MM.1S (cell line): Measurements from ENCODE around the gene ZNF521.

ENCODE experiments used
- DNase-seq: peaks from one replicate; pipeline ENCODE4 v3.0.0-alpha.2; 2015
- H2AFZ ChIP-seq: fragments of 300-600 bp; sonication (generic); 2 replicates; pipeline ENCODE4 v1.6.0; 2016; ENCODE audit warnings: antibody characterized with exemption, low read length
- H3F3A ChIP-seq: fragments of 300-600 bp; sonication (generic); 2 replicates; pipeline ENCODE4 v1.6.1; 2016; ENCODE audit warnings: mild to moderate bottlenecking, antibody characterized with exemption, low read length, moderate library complexity, mixed read lengths; ENCODE audit not compliant: insufficient read depth
- H3K27ac ChIP-seq: fragments of 300-600 bp; sonication (generic); 2 replicates; pipeline ENCODE4 v1.5.1; 2016; ENCODE audit warnings: mild to moderate bottlenecking, low read length
- H3K27me3 ChIP-seq: fragments of 300-600 bp; sonication (generic); replicated peaks from 2 replicates; pipeline ENCODE4 v1.6.0; 2016; ENCODE audit warnings: low read length; ENCODE audit not compliant: insufficient read depth
- H3K36me3 ChIP-seq: fragments of 300-600 bp; sonication (generic); replicated peaks from 2 replicates; pipeline ENCODE4 v1.6.1; 2016; ENCODE audit warnings: mild to moderate bottlenecking, low read length, mixed read lengths; ENCODE audit not compliant: insufficient read depth
- H3K4me1 ChIP-seq: fragments of 300-600 bp; sonication (generic); 2 replicates; pipeline ENCODE4 v1.6.1; 2016; ENCODE audit warnings: low read length, mixed read lengths
- H3K4me2 ChIP-seq: fragments of 300-600 bp; sonication (generic); 2 replicates; pipeline ENCODE4 v1.6.0; 2016; ENCODE audit warnings: low read depth, low read length
- H3K4me3 ChIP-seq: fragments of 300-600 bp; sonication (generic); 2 replicates; pipeline ENCODE4 v1.5.1; 2016; ENCODE audit warnings: low read length, mixed read lengths
- H3K79me2 ChIP-seq: fragments of 300-600 bp; sonication (generic); 2 replicates; pipeline ENCODE4 v1.6.1; 2016; ENCODE audit warnings: mixed run types, low read length, mixed read lengths
- H3K9ac ChIP-seq: fragments of 300-600 bp; sonication (generic); 2 replicates; pipeline ENCODE4 v1.6.1; 2016; ENCODE audit warnings: low read length, mixed read lengths
- H3K9me2 ChIP-seq: fragments of 300-600 bp; sonication (generic); replicated peaks from 2 replicates; pipeline ENCODE4 v1.6.1; 2016; ENCODE audit warnings: mild to moderate bottlenecking, low read length, mixed read lengths; ENCODE audit not compliant: insufficient read depth
- H3K9me3 ChIP-seq: fragments of 300-600 bp; sonication (generic); replicated peaks from 2 replicates; pipeline ENCODE4 v1.6.1; 2016; ENCODE audit warnings: mild to moderate bottlenecking, low read length, mixed read lengths; ENCODE audit not compliant: insufficient read depth
- H4K20me1 ChIP-seq: fragments of 300-600 bp; sonication (generic); 2 replicates; pipeline ENCODE4 v1.6.1; 2016; ENCODE audit warnings: mild to moderate bottlenecking, low read length, moderate library complexity, mixed read lengths; ENCODE audit not compliant: insufficient read depth
- CTCF ChIP-seq: fragments of 300-600 bp; sonication (generic); IDR thresholded peaks from 2 replicates; pipeline ENCODE4 v1.5.1; 2016; ENCODE audit warnings: antibody characterized with exemption, low read length, mixed read lengths
- EZH2 ChIP-seq: fragments of 300-600 bp; sonication (generic); optimal IDR thresholded peaks from 2 replicates; pipeline ENCODE3; 2017; ENCODE audit warnings: low read depth, mild to moderate bottlenecking, antibody characterized with exemption, low read length, mixed read lengths
- EZH2phosphoT487 ChIP-seq: fragments of 300-600 bp; sonication (generic); IDR thresholded peaks from 2 replicates; pipeline ENCODE4 v1.6.1; 2018; ENCODE audit warnings: antibody characterized with exemption, low read length

ZNF521 gene

GRCh38 chr18:25322806-25323205 lies 29.2 kb downstream of the ZNF521 start:
- Histone ChIP-seq H3K9me3 (no peaks in the 10 kb centered on the region), H3F3A (no peaks in the 10 kb centered on the region), H3K27ac (no peak overlapping the region), H2AFZ (no peak overlapping the region), H3K36me3 (no peaks in the 10 kb centered on the region; the same call in 1 of the 2 replicates), H3K79me2 (peaks cover 89% of the 10 kb centered on the region), H3K27me3 (no peaks in the 10 kb centered on the region), H4K20me1 (no peaks in the 10 kb centered on the region), H3K4me2 (no peak overlapping the region), H3K9ac (no peak overlapping the region), H3K9me2 (no peaks in the 10 kb centered on the region), H3K4me3 (no peak overlapping the region), H3K4me1 (no peaks in the 10 kb centered on the region)
- no peak for TF ChIP-seq EZH2
- TF ChIP-seq CTCF: no peak
- no peak for TF ChIP-seq EZH2phosphoT487
- no peak for DNase-seq

- Histone ChIP-seq H3K4me2 (no peak overlapping the region), H3K9me2 (no peaks in the 10 kb centered on the region), H2AFZ (no peak overlapping the region), H3K27ac (no peak overlapping the region), H4K20me1 (no peaks in the 10 kb centered on the region), H3F3A (no peaks in the 10 kb centered on the region), H3K9ac (no peak overlapping the region), H3K9me3 (no peaks in the 10 kb centered on the region), H3K79me2 (peaks cover 71% of the 10 kb centered on the region), H3K36me3 (no peaks in the 10 kb centered on the region), H3K4me1 (no peaks in the 10 kb centered on the region), H3K4me3 (no peak overlapping the region), H3K27me3 (no peaks in the 10 kb centered on the region)
- DNase-seq: no peak
- TF ChIP-seq CTCF (no peak), EZH2phosphoT487 (no peak), EZH2 (no peak)
Observed at GRCh38 chr18:25316381-25317018, 35.5 kb downstream of the ZNF521 start.

DNA sequence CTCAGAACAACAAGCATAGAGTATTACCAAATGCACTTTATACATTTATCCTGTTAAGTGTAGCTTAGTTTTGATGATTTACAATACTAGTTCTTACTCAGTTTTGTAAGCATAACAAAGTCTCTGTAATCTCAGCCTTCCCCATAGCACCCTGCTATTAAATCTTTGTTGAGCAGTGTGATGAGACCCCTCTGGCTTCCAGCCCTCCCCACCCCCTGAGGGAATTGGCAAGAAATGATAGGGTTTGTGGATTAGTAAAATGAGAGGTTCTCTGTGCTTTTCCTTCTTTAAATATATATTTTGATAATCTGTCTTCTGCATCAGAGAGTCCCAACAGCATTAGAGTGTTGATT lies 37.2 kb downstream of the ZNF521 start:
- TF ChIP-seq EZH2: no peak
- TF ChIP-seq EZH2phosphoT487: no peak
- no peak for TF ChIP-seq CTCF
- Histone ChIP-seq H4K20me1 (no peaks in the 10 kb centered on the region), H3K4me2 (no peak overlapping the region), H3K9me2 (no peaks in the 10 kb centered on the region), H3K9ac (no peak overlapping the region), H3K9me3 (no peaks in the 10 kb centered on the region), H3K4me3 (no peak overlapping the region), H3K27ac (no peak overlapping the region), H3K4me1 (no peaks in the 10 kb centered on the region), H3K36me3 (no peaks in the 10 kb centered on the region), H3K27me3 (no peaks in the 10 kb centered on the region), H2AFZ (no peak overlapping the region), H3K79me2 (peaks cover 72% of the 10 kb centered on the region), H3F3A (no peaks in the 10 kb centered on the region)
- DNase-seq: no peak
